Hair follicle dermal papilla cell (primary cell): ENCODE results near the gene PATL2. TPM values are rescaled to one million over a fixed set of nuclear protein-coding genes. Genes with fewer than 3 reads are reported as not detected.

Source experiments
- small RNA-seq: library from RNA; depleted of rRNA; stranded (forward); fragments of <200 nt; gene quantifications from one replicate; pipeline ENCODE3, GENCODE V24; 2012
- total RNA-seq: library from RNA; depleted of rRNA; stranded (reverse); fragments of >200 nt; gene quantifications from 2 replicates; pipeline ENCODE4 v1.2.3, GENCODE V29; 2012

Gene PATL2
- 0.61 and 0.81 TPM in 2 replicates for total RNA-seq

GRCh38 chr15:44711096-44711742, at the start of gene PATL2, which contains the start of gene B2M:
PATL2 (minus strand) TSS chr15:44711323; CDS start chr15:44676490, 34,833 bp downstream.
B2M (plus strand) TSS chr15:44711517; CDS start chr15:44711547, 30 bp downstream.

GRCh38 chr15:44736181-44736765, 25.1 kb upstream of the PATL2 start, which contains the start of gene TRIM69:
TRIM69 (plus strand) TSS chr15:44736528; CDS start chr15:44736705, 177 bp downstream.

GRCh38 chr15:44663410-44664308, 47.5 kb downstream of the PATL2 start, which contains the start of gene SPG11:
SPG11 (minus strand) TSS chr15:44663662; CDS start chr15:44663647, 15 bp downstream.

Small RNAs within 50 kb of the gene (small RNA-seq; reads per million reads assigned to genes)
- not detected for gene RF00019

Other genes starting within 250 kb of the PATL2 start
- gene EIF3J, start 174.2 kb downstream of the PATL2 start, total RNA-seq = 25.1 and 30.3 TPM in 2 replicates
- gene SPG11, start 47.7 kb downstream of the PATL2 start, total RNA-seq = 65.0 and 83.9 TPM in 2 replicates
- gene B2M, start 194 bp upstream of the PATL2 start, total RNA-seq = 2,417 and 2,644 TPM in 2 replicates
- 15.3 and 18.0 TPM in 2 replicates for gene TRIM69, start 25.2 kb upstream of the PATL2 start, total RNA-seq
- not detected in 2 replicates for gene TERB2, start 245.4 kb upstream of the PATL2 start, total RNA-seq